OCI-LY7 (cell line): ENCODE results near the gene DOK3. TPM values are rescaled to one million over a fixed set of nuclear protein-coding genes. Genes with fewer than 3 reads are reported as not detected.

Experiments used
- BruUV-seq: library from RNA; stranded (reverse); fragments of 400-500 nt; replicated peaks from 2 replicates; lab custom pipeline; 2021; lab: Mats Ljungman, UMichigan
- CTCF ChIA-PET: fragments of 300-600 bp; sonication (Branson Sonifier 250); formaldehyde crosslinking; loops from one replicate; lab custom pipeline; 2022; ENCODE audit warnings: antibody characterized with exemption; ENCODE audit not compliant: unreplicated experiment; lab: Charles Lee
- POLR2A ChIA-PET: fragments of 300-600 bp; sonication (Branson Sonifier 250); formaldehyde crosslinking; loops from one replicate; lab custom pipeline; 2022; ENCODE audit warnings: antibody characterized with exemption; lab: Charles Lee
- DNase-seq: peaks from one replicate; pipeline ENCODE4 v3.0.0-alpha.2; 2015; ENCODE audit warnings: low spot score
- H2AFZ ChIP-seq: fragments of 200-600 bp; sonication (generic), shearing (Covaris generic); 2 replicates; pipeline ENCODE4 v1.6.1; 2014; ENCODE audit warnings: mild to moderate bottlenecking, antibody characterized with exemption, low read length, moderate library complexity
- H3K27ac ChIP-seq: fragments of 200-600 bp; sonication (generic); 2 replicates; pipeline ENCODE4 v1.5.1; 2014; ENCODE audit warnings: mixed run types, low read depth, mild to moderate bottlenecking, moderate library complexity, low read length, inconsistent platforms; ENCODE audit not compliant: poor library complexity, severe bottlenecking
- H3K36me3 ChIP-seq: fragments of 200-600 bp; sonication (generic); 2 replicates; pipeline ENCODE4 v1.6.1; 2014; ENCODE audit warnings: mild to moderate bottlenecking, antibody characterized with exemption, low read length, moderate library complexity, mixed read lengths; ENCODE audit not compliant: insufficient read depth
- H3K4me1 ChIP-seq: fragments of 200-600 bp; sonication (generic); 2 replicates; pipeline ENCODE4 v1.5.1; 2014; ENCODE audit warnings: mild to moderate bottlenecking, low read length; ENCODE audit not compliant: insufficient read depth, poor library complexity, severe bottlenecking
- H3K4me2 ChIP-seq: fragments of 200-600 bp; sonication (generic); 2 replicates; pipeline ENCODE4 v1.6.1; 2014; ENCODE audit warnings: mild to moderate bottlenecking, low read length
- H3K4me3 ChIP-seq: fragments of 200-600 bp; sonication (generic); 2 replicates; pipeline ENCODE4 v1.5.1; 2014; ENCODE audit warnings: mild to moderate bottlenecking, low read depth, low read length; ENCODE audit not compliant: poor library complexity, severe bottlenecking
- H3K79me2 ChIP-seq: fragments of 200-600 bp; sonication (generic); 2 replicates; pipeline ENCODE4 v1.6.1; 2016; ENCODE audit warnings: low read depth, mild to moderate bottlenecking, low read length, moderate library complexity, mixed read lengths; ENCODE audit not compliant: insufficient read depth
- H3K9me2 ChIP-seq: fragments of 200-600 bp; sonication (generic); 2 replicates; pipeline ENCODE4 v1.6.1; 2016; ENCODE audit warnings: mild to moderate bottlenecking, low read length, mixed read lengths; ENCODE audit not compliant: insufficient read depth
- H3K9me3 ChIP-seq: fragments of 200-600 bp; sonication (generic); 2 replicates; pipeline ENCODE4 v1.6.1; 2014; ENCODE audit warnings: mild to moderate bottlenecking, mixed run types, low read length, mixed read lengths
- H4K20me1 ChIP-seq: fragments of 200-600 bp; sonication (generic); 2 replicates; pipeline ENCODE4 v1.6.1; 2014; ENCODE audit warnings: mild to moderate bottlenecking, antibody characterized with exemption, low read length, moderate library complexity, mixed read lengths; ENCODE audit not compliant: insufficient read depth
- EZH2phosphoT487 ChIP-seq: fragments of 200-600 bp; sonication (generic); IDR thresholded peaks from 2 replicates; pipeline ENCODE4 v1.6.1; 2018; ENCODE audit warnings: low read depth, borderline replicate concordance, mild to moderate bottlenecking, mixed run types, antibody characterized with exemption, low read length, moderate library complexity, mixed read lengths
- intact Hi-C: fragments of 100-400 bp; cut with micrococcal nuclease; formaldehyde crosslinking; loops from one replicate; pipeline ENCODE4 v1.10.0; 2022; ENCODE audit not compliant: unreplicated experiment
- total RNA-seq, 2 experiments: library from RNA; depleted of rRNA in 1 of 2; stranded (reverse); fragments of >200 nt in 1 of 2; shearing (Covaris generic) in 1 of 2; gene quantifications; 2 replicates each; pipeline ENCODE4 v1.2.3, GENCODE V29; 2014 to 2022
- TF ChIP-seq, protein P1 (sequence below): fragments of 200-600 bp; sonication (generic); conservative IDR thresholded peaks from 2 replicates; pipeline ENCODE4 v1.5.1; 2014; ENCODE audit warnings: mild to moderate bottlenecking, antibody characterized with exemption, low read length, moderate library complexity, mixed read lengths

DOK3 gene
- total RNA-seq, 2 experiments from 2014 or later, result 186 to 260 TPM

DNA sequence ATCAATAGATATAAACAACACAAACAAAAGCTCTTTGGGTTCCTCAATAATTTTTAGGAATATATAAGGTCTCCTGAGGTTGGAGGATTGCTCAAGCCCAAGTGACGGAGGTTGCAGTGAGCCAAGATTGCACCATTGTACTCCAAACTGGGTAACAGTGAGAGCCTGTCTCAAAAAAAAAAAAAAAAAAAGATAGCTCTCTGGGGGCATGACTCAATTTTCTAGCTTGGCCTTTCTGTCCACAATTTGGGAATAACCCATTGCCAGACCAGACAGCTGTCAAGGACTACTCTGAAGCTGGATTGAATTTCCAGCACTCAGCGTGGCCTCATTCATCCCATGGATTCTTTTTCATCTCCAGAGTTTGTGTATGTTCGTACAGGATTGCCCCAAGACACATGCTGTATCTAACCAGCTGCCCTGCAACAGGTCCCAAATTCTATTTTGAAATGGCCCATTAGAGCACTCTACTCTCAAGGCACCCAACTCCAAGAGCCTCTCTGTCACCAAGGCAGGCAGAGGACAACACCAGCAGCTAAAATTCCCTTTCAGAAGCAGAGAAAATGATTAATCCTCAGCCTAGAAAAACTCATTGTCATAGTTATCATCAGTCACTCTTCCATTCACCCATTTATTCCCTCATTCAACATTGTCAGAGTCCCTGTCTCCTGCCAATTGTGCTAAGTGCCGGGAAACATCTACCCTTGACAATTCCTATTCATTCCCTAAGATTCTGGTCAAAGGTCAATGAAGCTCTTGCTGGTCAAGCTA is 36.0 kb upstream of the DOK3 start:
- H3K9me2 ChIP-seq, result no peaks in the 10 kb centered on the region
- ChIA-PET POLR2A (interaction anchor here (0.5 to 2.0 kb wide), 5 partner anchors 8 to 48 kb away, joined by 3 to 6 read pairs (median 3); partner anchors contain the start of gene PDLIM7), CTCF (interaction anchor here (0.6 to 0.7 kb wide), 2 partner anchors 16 to 188 kb away, joined by 3 to 6 read pairs; partner anchors contain the start of gene RGS14)
- DNase-seq, result no peak
- H3K4me2 ChIP-seq, result no peak overlapping the region
- H3K4me1 ChIP-seq, result no peaks in the 10 kb centered on the region
- no peak overlapping the region for H3K27ac ChIP-seq
- H2AFZ ChIP-seq, result no peak overlapping the region
- H3K79me2 ChIP-seq, result no peaks in the 10 kb centered on the region; the same call in 1 of the 2 replicates
- no peaks in the 10 kb centered on the region for H4K20me1 ChIP-seq
- TF ChIP-seq, protein P1, sequence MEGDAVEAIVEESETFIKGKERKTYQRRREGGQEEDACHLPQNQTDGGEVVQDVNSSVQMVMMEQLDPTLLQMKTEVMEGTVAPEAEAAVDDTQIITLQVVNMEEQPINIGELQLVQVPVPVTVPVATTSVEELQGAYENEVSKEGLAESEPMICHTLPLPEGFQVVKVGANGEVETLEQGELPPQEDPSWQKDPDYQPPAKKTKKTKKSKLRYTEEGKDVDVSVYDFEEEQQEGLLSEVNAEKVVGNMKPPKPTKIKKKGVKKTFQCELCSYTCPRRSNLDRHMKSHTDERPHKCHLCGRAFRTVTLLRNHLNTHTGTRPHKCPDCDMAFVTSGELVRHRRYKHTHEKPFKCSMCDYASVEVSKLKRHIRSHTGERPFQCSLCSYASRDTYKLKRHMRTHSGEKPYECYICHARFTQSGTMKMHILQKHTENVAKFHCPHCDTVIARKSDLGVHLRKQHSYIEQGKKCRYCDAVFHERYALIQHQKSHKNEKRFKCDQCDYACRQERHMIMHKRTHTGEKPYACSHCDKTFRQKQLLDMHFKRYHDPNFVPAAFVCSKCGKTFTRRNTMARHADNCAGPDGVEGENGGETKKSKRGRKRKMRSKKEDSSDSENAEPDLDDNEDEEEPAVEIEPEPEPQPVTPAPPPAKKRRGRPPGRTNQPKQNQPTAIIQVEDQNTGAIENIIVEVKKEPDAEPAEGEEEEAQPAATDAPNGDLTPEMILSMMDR, result no peak
- no peak for TF ChIP-seq EZH2phosphoT487
- no peaks in the 10 kb centered on the region for H3K9me3 ChIP-seq
- intact Hi-C loops, result no loop called here
- BruUV-seq, result no TSS peak
- peaks cover 52% of the 10 kb centered on the region for H3K36me3 ChIP-seq
- no peak overlapping the region for H3K4me3 ChIP-seq

DNA sequence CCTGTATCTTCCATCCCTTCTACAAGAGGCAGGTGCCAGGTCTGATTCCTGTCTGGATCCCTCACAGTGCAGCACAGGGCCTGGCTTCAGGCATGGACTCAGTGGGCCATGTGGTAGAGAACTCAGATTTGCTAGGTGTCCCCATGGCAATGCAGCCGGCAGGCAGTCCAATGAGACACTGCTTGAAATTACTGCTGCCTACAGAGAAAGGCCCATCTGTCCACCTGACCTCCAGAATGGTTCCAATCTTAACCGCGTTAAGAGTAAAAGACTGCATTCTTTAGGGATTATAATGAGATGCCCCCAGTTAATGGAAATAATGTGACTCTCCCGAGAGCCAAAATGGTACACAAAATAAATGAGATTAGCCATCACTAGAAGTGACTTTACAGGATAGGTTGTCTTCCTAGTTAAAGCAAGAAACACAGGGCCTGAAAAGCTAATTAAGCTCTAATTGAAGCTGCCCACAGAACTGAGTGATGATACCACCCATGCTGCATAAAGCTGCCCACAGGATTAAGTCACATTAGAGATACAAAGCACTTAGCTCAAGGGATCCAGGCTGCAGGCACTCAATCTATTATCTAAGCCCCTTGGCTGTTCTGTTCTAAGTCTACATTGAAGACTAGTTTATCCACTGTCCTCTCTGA is 33.3 kb upstream of the DOK3 start:
- Histone ChIP-seq H3K4me2 (no peak overlapping the region), H3K27ac (no peak overlapping the region), H2AFZ (no peak overlapping the region), H3K9me3 (no peaks in the 10 kb centered on the region), H4K20me1 (no peaks in the 10 kb centered on the region), H3K9me2 (no peaks in the 10 kb centered on the region), H3K79me2 (no peaks in the 10 kb centered on the region), H3K4me1 (no peaks in the 10 kb centered on the region), H3K36me3 (peaks cover 46% of the 10 kb centered on the region), H3K4me3 (no peak overlapping the region)
- ChIA-PET CTCF (no interaction called here), POLR2A (interaction anchor here (1.4 kb wide), 1 partner anchor 45 kb away, joined by 3 read pairs; the partner anchor contains the start of gene PDLIM7)
- DNase-seq, result no peak
- BruUV-seq, result no TSS peak
- intact Hi-C loops, result no loop called here
- no peak for TF ChIP-seq EZH2phosphoT487
- TF ChIP-seq, protein P1, result no peak
